GM23338 (cell line): ENCODE data around the gene TESMIN. TPM values are rescaled to one million over a fixed set of nuclear protein-coding genes. Genes with fewer than 3 reads are reported as not detected.

Source experiments
- ATAC-seq: fragments of 200-7000 bp; cut with Tn5 transposase; 3 replicates; pipeline ENCODE4 v1.9.1; 2020
- DNase-seq: peaks from one replicate; pipeline ENCODE4 v3.0.0-alpha.2; 2015; ENCODE audit warnings: low spot score
- H2AFZ ChIP-seq: fragments of 200-600 bp; sonication (generic); 2 replicates; pipeline ENCODE4 v1.8.0; 2016; ENCODE audit warnings: antibody characterized with exemption, mild to moderate bottlenecking, moderate library complexity
- H3F3A ChIP-seq: fragments of 200-600 bp; sonication (generic); replicated peaks from 2 replicates; pipeline ENCODE4 v1.8.0; 2017; ENCODE audit warnings: antibody characterized with exemption, mixed run types, low read depth
- H3K27ac ChIP-seq: fragments of 200-600 bp; sonication (generic); 2 replicates; pipeline ENCODE4 v1.6.1; 2016; ENCODE audit warnings: low read depth
- H3K27me3 ChIP-seq: fragments of 200-600 bp; sonication (generic); 2 replicates; pipeline ENCODE4 v1.8.0; 2016; ENCODE audit warnings: mild to moderate bottlenecking, mixed run types, moderate library complexity; ENCODE audit not compliant: insufficient read depth
- H3K36me3 ChIP-seq: fragments of 200-600 bp; sonication (generic); 2 replicates; pipeline ENCODE4 v1.8.0; 2016; ENCODE audit warnings: mild to moderate bottlenecking; ENCODE audit not compliant: insufficient read depth
- H3K4me1 ChIP-seq: fragments of 200-600 bp; sonication (generic); 2 replicates; pipeline ENCODE4 v1.8.0; 2016; ENCODE audit warnings: mild to moderate bottlenecking, moderate library complexity; ENCODE audit not compliant: insufficient read depth
- H3K4me2 ChIP-seq: fragments of 200-600 bp; sonication (generic); 2 replicates; pipeline ENCODE4 v1.7.1; 2017; ENCODE audit warnings: mixed run types
- H3K4me3 ChIP-seq: fragments of 200-600 bp; sonication (generic); 2 replicates; pipeline ENCODE4 v1.6.1; 2016; ENCODE audit warnings: mixed run types
- H3K79me2 ChIP-seq: fragments of 200-600 bp; sonication (generic); replicated peaks from 2 replicates; pipeline ENCODE4 v1.8.0; 2017; ENCODE audit warnings: mild to moderate bottlenecking; ENCODE audit not compliant: insufficient read depth
- H3K9me2 ChIP-seq: fragments of 200-600 bp; sonication (generic); 2 replicates; pipeline ENCODE4 v1.8.0; 2017; ENCODE audit not compliant: insufficient read depth
- H4K20me1 ChIP-seq: fragments of 200-600 bp; sonication (generic); replicated peaks from 2 replicates; pipeline ENCODE4 v1.8.0; 2017; ENCODE audit warnings: mild to moderate bottlenecking; ENCODE audit not compliant: insufficient read depth
- H3K27ac Mint-ChIP-seq: 2 replicates; pipeline ENCODE4 v1.8.0; 2020; ENCODE audit warnings: inconsistent platforms, mild to moderate bottlenecking, moderate library complexity, mixed read lengths
- H3K27me3 Mint-ChIP-seq: 3 replicates; pipeline ENCODE4 v1.8.0; 2022; ENCODE audit warnings: low read depth, mild to moderate bottlenecking, moderate library complexity, mixed read lengths, inconsistent platforms; ENCODE audit not compliant: insufficient read depth, poor library complexity
- H3K36me3 Mint-ChIP-seq: 3 replicates; pipeline ENCODE4 v1.8.0; 2021; ENCODE audit warnings: low read depth, mild to moderate bottlenecking, inconsistent platforms, moderate library complexity, mixed read lengths
- H3K4me1 Mint-ChIP-seq: 3 replicates; pipeline ENCODE4 v1.8.0; 2020; ENCODE audit warnings: mild to moderate bottlenecking, inconsistent platforms, mixed read lengths
- H3K4me3 Mint-ChIP-seq: 3 replicates; pipeline ENCODE4 v1.8.0; 2021; ENCODE audit warnings: moderate library complexity, mild to moderate bottlenecking, inconsistent platforms, mixed read lengths
- H3K9me3 Mint-ChIP-seq: 3 replicates; pipeline ENCODE4 v1.8.0; 2020; ENCODE audit warnings: moderate library complexity, mild to moderate bottlenecking, inconsistent platforms, mixed read lengths
- CREB1 ChIP-seq: fragments of 250-450 bp; sonication (Bioruptor Pico); IDR thresholded peaks from 2 replicates; pipeline ENCODE4 v1.5.0; 2020; ENCODE audit warnings: low read depth, mild to moderate bottlenecking, moderate library complexity
- CTCF ChIP-seq, 2 experiments: fragments of 200-600 bp in 1 of 2; sonication (generic) in 1 of 2; conservative IDR thresholded peaks; 2 replicates each; pipeline versions ENCODE4 v1.5.1 to v1.6.1; 2016 to 2017; ENCODE audit warnings: antibody characterized with exemption in 2 of 2, low read depth in 2 of 2, mild to moderate bottlenecking in 2 of 2, moderate library complexity in 1 of 2
- ETS1 ChIP-seq: IDR thresholded peaks from 2 replicates; pipeline ENCODE4 v1.6.1; 2016; ENCODE audit warnings: antibody characterized with exemption
- EZH2 ChIP-seq: fragments of 200-600 bp; sonication (generic); IDR thresholded peaks from one replicate; pipeline ENCODE4 v1.8.0; 2017; ENCODE audit warnings: antibody characterized with exemption, mild to moderate bottlenecking, low read depth; ENCODE audit not compliant: unreplicated experiment
- EZH2phosphoT487 ChIP-seq: fragments of 200-600 bp; sonication (generic); IDR thresholded peaks from one replicate; pipeline ENCODE4 v1.8.1; 2018; ENCODE audit warnings: antibody characterized with exemption; ENCODE audit not compliant: unreplicated experiment
- JUNB ChIP-seq: IDR thresholded peaks from one replicate; pipeline ENCODE4 v1.6.1; 2016; ENCODE audit warnings: antibody characterized with exemption; ENCODE audit not compliant: unreplicated experiment
- NANOG ChIP-seq: IDR thresholded peaks from 2 replicates; pipeline ENCODE4 v1.6.1; 2016; ENCODE audit warnings: antibody characterized with exemption, borderline replicate concordance
- POLR2AphosphoS5 ChIP-seq: IDR thresholded peaks from 2 replicates; pipeline ENCODE4 v1.6.1; 2016; ENCODE audit warnings: antibody characterized with exemption, low read depth
- REST ChIP-seq: IDR thresholded peaks from one replicate; pipeline ENCODE4 v1.6.1; 2018; ENCODE audit warnings: antibody characterized with exemption; ENCODE audit not compliant: unreplicated experiment
- STAT1 ChIP-seq: IDR thresholded peaks from one replicate; pipeline ENCODE4 v1.6.1; 2016; ENCODE audit warnings: antibody characterized with exemption; ENCODE audit not compliant: unreplicated experiment
- ZNF114 ChIP-seq: fragments of 250-450 bp; sonication (Bioruptor Pico); IDR thresholded peaks from 2 replicates; pipeline ENCODE4 v1.5.0; 2020; ENCODE audit warnings: mild to moderate bottlenecking, moderate library complexity
- ZNF331 ChIP-seq: fragments of 250-450 bp; sonication (Bioruptor Pico); IDR thresholded peaks from 2 replicates; pipeline ENCODE4 v1.5.0; 2020; ENCODE audit warnings: low read depth, mild to moderate bottlenecking, moderate library complexity
- ZNF462 ChIP-seq: fragments of 250-450 bp; sonication (Bioruptor Pico); IDR thresholded peaks from 2 replicates; pipeline ENCODE4 v1.5.0; 2020; ENCODE audit warnings: mild to moderate bottlenecking, moderate library complexity
- polyA plus RNA-seq: library from polyadenylated mRNA; unstranded; fragments of >200 nt; fragmentation: Nextera tagmentation; extraction: Ambion mirVana; gene quantifications from 2 replicates; pipeline ENCODE4 v1.2.1, GENCODE V29; 2016
- total RNA-seq: library from RNA; depleted of rRNA; stranded (reverse); fragments of >200 nt; shearing (Covaris generic); gene quantifications from 2 replicates; pipeline ENCODE4 v1.2.3, GENCODE V29; 2014

TESMIN gene
- total and polyA plus RNA-seq, 2 experiments from 2014 or later, result 54.5 to 64.6 TPM

- Histone ChIP-seq H2AFZ (no peak overlapping the region), H3K4me2 (no peak overlapping the region), H3K36me3 (no peaks in the 10 kb centered on the region), H3K27me3 (no peaks in the 10 kb centered on the region), H3K79me2 (no peaks in the 10 kb centered on the region), H3K4me1 (no peaks in the 10 kb centered on the region; the same call in 1 of the 2 replicates), H3K9me2 (no peaks in the 10 kb centered on the region), H3K4me3 (no peak overlapping the region), H3K27ac (no peak overlapping the region), H4K20me1 (no peaks in the 10 kb centered on the region), H3F3A (no peaks in the 10 kb centered on the region)
- H3K27ac Mint-ChIP-seq, result no peak overlapping the region
- no peaks in the 10 kb centered on the region for H3K9me3 Mint-ChIP-seq
- H3K27me3 Mint-ChIP-seq, result peaks cover 6% of the 10 kb centered on the region
- peaks cover 12% of the 10 kb centered on the region for H3K4me1 Mint-ChIP-seq
- ATAC-seq (no peak), DNase-seq (no peak)
- TF ChIP-seq CREB1, result no peak
- TF ChIP-seq STAT1, result no peak
- TF ChIP-seq ZNF462 (CRISPR knock-in tag), result no peak
- no peak for TF ChIP-seq JUNB
- no peak for TF ChIP-seq ZNF331
- no peak for TF ChIP-seq EZH2
- TF ChIP-seq CTCF (conservative IDR thresholded peaks at IDR 0.05; ENCODE audit: low read depth in 2 of 2), result no peak
- TF ChIP-seq POLR2AphosphoS5, result no peak
- no peak for TF ChIP-seq EZH2phosphoT487
- TF ChIP-seq REST, result no peak
- TF ChIP-seq NANOG, result no peak
- no peak for TF ChIP-seq ETS1
- no peak for TF ChIP-seq ZNF114 (CRISPR knock-in tag)
- 0 out of 3 replicates have a peak, but pooled peaks cover 3% of the 10 kb centered on the region for H3K36me3 Mint-ChIP-seq
- no peak overlapping the region for H3K4me3 Mint-ChIP-seq
Observed at GRCh38 chr11:68766786-68767185, 15.5 kb upstream of the TESMIN start.
